GM19043 (cell line): ENCODE measurements around the gene ATG7.
"Not testable (repeated sequence)": the region's sequence is repeated elsewhere in the genome, so short reads cannot be mapped to it uniquely, and the experiment has no call there.

Source experiments
- ATAC-seq: cut with Tn5 transposase; IDR thresholded peaks from one replicate; pipeline ENCODE4 v1.9.1; 2021; ENCODE audit warnings: low read depth; ENCODE audit not compliant: unreplicated experiment

Gene ATG7

GRCh38 chr3:11415099-11415498 lies 142.9 kb downstream of the ATG7 start:
- no peak for ATAC-seq

DNA sequence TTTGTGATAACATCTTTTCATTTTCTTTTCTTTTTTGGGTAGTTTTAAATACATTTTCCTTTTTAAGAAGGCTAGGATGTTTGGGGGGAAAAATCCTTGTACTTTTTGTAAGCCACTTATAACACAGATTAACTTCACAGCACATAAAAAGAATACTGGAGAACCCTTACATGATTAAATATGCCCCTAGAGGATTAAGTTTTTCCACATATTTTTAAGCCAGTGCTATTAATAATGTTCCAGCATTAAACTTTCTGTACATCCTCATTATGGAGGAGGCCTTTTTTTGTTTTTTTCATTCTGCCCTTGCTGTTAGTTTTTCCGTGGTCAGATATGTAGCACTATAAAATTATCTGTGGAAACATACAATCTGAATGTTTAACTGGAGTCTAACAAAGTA lies 147.9 kb downstream of the ATG7 start:
- ATAC-seq, result no peak

DNA sequence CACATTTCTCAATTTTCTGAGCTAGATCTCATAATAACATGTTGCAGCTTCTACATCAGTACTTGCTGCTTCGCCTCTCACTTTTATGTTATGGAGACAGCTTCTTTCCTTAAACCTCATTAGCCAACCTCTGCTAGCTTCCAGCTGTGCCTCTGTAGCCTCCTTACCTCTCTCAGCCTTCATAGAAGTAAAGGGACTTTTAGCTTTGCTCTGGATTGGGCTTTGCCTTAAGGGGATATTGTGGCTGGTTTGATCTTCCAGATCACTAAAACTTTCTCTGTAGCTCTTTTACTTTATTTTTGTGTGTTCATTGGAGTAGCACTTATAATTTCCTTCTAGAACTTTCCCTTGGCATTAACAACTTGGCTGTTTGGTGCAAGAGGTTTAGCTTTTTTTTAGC lies 150.1 kb downstream of the ATG7 start:
- ATAC-seq, result no peak

DNA sequence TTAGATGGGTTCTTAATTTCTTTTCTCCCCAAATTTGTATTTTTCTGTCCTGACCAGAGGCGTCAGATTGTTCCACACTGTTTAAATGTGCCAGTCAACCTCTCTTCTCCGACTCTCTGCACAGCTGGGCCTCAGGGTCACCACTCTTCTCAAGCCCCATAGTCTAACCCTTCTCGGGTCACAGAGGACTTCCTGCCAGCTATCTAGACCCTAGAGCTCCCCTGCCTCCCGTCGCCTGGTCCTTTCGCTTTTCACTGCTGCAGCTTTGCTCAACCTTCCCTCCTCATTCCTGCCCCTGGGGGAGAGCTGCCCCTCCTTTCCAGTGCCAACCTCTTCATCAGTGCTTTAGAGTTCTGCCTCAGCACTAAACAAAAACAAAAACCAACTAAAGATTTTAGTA lies 151.7 kb downstream of the ATG7 start:
- no peak for ATAC-seq

- ATAC-seq, result no peak
Observed at GRCh38 chr3:11424277-11424676, 152.1 kb downstream of the ATG7 start.

DNA sequence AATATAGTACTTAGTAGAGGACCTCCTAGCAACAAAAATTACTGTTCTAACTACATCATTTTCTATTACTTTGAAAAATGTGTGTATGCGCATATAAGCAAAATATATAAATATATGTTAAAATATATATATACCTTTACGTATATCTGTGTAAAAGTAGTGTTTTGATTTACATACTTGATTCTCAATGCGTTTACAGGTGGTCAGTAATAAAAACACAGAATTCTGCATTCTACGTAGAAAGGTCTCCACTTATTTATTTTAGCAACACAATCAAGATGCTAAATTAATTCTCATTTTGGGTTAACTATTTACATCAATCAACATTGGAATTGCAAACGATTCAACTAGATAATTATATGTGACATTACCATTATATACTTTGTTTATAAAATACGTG lies 158.0 kb downstream of the ATG7 start:
- ATAC-seq, result no peak

- no peak for ATAC-seq
Observed at GRCh38 chr3:11430624-11431023, 158.4 kb downstream of the ATG7 start.

- no peak for ATAC-seq
Observed at GRCh38 chr3:11431319-11431718, 159.1 kb downstream of the ATG7 start.

DNA sequence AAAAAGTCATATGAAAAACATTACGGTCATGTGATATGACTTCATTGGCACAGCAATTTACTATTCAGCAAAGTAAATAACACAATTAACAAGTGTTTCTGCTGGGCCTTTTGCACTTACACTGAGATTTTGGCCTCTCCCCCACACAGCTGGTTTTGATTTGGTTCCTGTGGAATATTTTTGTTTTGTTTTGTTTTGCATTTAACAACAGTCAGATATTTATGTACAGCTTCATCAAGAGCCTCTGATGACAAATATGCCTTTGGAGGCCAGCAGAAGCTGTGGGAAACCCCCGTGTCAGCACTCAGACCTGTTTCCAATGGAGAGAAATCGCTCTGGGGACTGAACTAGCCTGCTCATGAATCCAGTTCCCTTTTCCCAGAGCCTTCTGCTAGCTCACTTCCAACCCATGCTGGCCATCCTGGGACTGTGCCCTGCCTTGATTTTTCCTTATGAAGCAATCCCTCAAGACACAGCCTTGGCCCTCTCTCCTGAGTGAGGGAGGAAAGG lies 161.9 kb downstream of the ATG7 start:
- no peak for ATAC-seq

DNA sequence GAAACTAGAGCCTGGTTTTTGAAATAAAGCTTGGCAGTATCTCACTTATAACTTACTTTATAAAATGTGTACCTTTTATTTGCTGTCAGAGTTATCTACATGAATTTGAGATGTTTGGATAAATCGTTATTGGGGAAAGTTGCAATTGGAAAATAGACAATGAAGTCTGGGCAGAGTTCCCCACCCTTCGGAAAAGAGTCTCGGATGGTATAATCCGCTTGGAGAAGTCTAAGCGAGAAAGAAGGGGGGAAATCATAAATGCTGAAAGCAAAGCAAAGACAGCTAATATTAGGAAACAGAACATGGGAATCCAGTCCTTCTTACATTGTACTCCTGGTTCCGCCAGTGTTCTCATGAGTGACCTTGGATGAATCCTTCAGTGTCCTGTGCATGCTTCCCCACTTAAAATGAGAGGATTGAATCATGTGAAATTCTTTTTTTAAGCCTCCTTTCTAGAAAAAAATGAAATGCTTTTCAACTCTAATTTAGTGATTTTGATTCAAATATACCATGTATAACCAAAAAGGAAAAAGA lies 162.4 kb downstream of the ATG7 start:
- no peak for ATAC-seq

- ATAC-seq, result no peak
Observed at GRCh38 chr3:11435440-11436165, 163.4 kb downstream of the ATG7 start.

GRCh38 chr3:11436775-11437174 lies 164.6 kb downstream of the ATG7 start:
- ATAC-seq, result no peak

DNA sequence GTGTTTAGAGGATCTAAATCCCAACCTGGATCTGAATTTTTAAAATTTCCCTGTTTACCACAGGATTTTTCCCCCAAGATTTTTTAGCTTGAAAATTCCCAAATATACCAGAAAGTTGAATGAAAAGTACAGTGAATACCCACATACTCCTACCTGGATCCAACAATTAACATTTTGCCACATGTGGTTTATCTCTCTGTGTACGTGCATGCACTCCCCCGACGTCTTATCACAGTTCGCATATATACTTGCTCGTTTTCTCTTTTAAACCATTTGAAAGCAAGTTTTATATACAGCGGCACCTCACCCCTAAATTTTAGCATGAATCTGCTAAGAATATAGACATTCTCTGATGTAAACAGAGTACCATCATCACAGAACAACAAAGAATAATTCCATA lies 165.3 kb downstream of the ATG7 start:
- ATAC-seq, result no peak

DNA sequence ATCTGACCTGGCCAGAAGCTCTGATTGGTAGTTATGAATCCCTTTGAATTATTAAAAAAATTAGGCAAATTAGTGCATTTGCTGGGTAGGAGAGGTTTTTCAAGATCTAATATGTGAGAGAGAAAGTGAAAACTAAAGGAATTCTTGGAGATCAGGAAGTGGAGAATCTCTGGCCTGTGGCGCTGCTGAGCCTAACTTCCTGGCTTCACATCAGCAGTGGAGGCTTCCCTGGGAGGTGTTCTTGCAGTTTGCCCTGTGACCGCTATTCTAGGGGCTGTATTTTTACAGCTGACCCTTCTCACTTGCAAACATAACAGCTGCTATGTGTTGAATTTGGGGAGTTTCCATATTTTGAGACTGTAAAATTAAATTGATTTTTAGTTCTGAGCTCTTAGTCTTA lies 166.4 kb downstream of the ATG7 start:
- no peak for ATAC-seq

GRCh38 chr3:11441346-11441745 lies 169.1 kb downstream of the ATG7 start:
- not testable (repeated sequence) for ATAC-seq

DNA sequence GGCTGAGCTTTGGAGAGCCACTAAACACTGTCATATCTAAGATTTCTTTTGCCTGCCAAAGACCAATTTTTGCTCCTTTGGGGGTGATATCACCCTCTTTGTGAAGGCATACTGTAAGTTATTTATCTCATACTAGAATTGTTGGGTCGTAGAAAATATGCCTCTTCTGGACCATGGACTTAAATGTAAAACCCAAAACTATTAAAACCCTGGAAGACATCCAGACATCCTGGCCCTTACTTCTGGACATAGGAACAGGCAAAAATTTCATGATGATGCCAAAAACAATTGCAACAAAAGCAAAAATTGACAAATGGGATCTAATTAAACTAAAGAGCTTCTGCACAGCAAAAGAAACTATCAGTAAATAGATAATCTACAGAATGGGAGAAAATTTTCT lies 172.2 kb downstream of the ATG7 start:
- no peak for ATAC-seq

GRCh38 chr3:11445193-11445592 lies 173.0 kb downstream of the ATG7 start:
- not testable (repeated sequence) for ATAC-seq

DNA sequence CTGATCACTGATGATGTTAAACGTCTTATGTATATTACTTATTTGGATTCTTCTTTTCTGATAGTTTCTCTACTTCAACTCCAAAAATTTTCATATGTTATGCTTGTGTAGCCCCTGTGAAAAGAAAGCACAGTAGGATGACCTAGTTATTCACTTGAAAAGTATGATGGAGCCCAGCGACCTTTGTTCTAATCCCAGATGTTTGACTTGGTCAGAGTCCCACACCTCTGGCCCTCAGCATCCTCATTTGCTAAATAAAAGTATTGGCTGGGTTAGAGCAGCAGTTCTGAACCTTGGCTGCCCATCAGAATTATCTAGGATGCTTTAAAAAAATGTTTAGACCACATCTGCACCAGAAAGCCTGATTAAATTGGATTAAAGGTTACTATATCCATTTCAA lies 173.7 kb downstream of the ATG7 start:
- ATAC-seq, result no peak

- ATAC-seq, result no peak
Observed at GRCh38 chr3:11447584-11448200, 175.5 kb downstream of the ATG7 start.

- no peak for ATAC-seq
Observed at GRCh38 chr3:11450015-11450414, 177.8 kb downstream of the ATG7 start.

GRCh38 chr3:11452312-11452711 lies 180.1 kb downstream of the ATG7 start:
- no peak for ATAC-seq
